D721Med (cell line): ENCODE measurements around the gene MICB.

ENCODE experiments used
- DNase-seq: peaks from one replicate; pipeline ENCODE4 v3.0.0; 2011; ENCODE audit warnings: low spot score; ENCODE audit not compliant: insufficient read length
- FAIRE-seq: peaks from 2 replicates; lab custom pipeline; 2011; peaks lifted over from hg19 to GRCh38; lab: Jason Lieb, UNC
- CTCF ChIP-seq: IDR thresholded peaks from 2 replicates; pipeline ENCODE4 v1.5.1; 2012; ENCODE audit warnings: mild to moderate bottlenecking, control low read depth; ENCODE audit not compliant: insufficient read depth; ENCODE audit errors: missing control alignments

Gene MICB

GRCh38 chr6:31468311-31468710, 29.6 kb upstream of the MICB start:
- FAIRE-seq, result no peak
- TF ChIP-seq CTCF, result no peak
- no peak for DNase-seq

- DNase-seq, result no peak
- no peak for FAIRE-seq
- TF ChIP-seq CTCF, result no peak
Observed at GRCh38 chr6:31470801-31471200, 27.1 kb upstream of the MICB start.

GRCh38 chr6:31471711-31472110, 26.2 kb upstream of the MICB start:
- no peak for TF ChIP-seq CTCF
- DNase-seq (no peak), FAIRE-seq (no peak)

- DNase-seq, result no peak
- FAIRE-seq, result no peak
- TF ChIP-seq CTCF, result no peak
Observed at GRCh38 chr6:31472259-31472658, 25.7 kb upstream of the MICB start.

- FAIRE-seq, result no peak
- no peak for DNase-seq
- no peak for TF ChIP-seq CTCF
Observed at GRCh38 chr6:31473244-31473643, 24.7 kb upstream of the MICB start.

- no peak for FAIRE-seq
Observed at GRCh38 chr6:31473780-31474761, 23.9 kb upstream of the MICB start.

More at GRCh38 chr6:31473780-31474761, 23.9 kb upstream of the MICB start:
- TF ChIP-seq CTCF, result no peak
- DNase-seq, result no peak
